ENCODE measurements around the gene PKP3.
"Not testable (repeated sequence)": the region's sequence is repeated elsewhere in the genome, so short reads cannot be mapped to it uniquely, and the experiment has no call there.

The PKP3 gene

DNA sequence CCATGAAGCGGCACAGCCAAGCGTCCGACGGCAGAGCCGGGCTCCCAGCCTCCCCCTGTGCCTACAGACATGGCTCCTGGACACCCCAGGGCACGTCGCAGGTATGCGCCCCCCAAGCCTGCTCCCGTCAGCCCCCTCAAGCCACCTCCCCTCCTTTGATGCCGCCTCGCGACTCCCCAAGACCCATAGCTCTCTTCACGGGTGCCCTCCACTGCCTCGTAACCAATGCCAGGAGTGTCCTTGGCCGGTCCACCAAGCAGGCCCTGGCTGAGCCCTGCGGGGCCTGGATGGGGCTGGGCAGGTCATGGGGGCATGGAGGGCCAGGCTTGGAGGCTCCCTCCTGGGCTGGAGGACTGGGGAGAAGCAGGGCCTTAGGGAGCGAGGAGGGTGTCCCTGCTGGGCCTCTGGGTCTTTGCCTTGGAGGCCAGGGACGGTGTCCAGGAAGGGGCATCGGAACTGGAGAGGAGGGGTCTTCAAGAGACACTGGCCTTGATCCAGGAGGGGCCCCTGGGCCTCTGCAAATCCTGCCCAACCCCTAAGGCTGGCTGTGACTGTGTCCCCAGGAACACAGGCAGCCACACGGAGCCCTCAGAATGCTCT is 38.6 kb downstream of the PKP3 start:
- no peak for DNase-seq

- no peak for DNase-seq
Measured at GRCh38 chr11:433111-433510, 39.1 kb downstream of the PKP3 start.

- no peak for DNase-seq
Measured at GRCh38 chr11:433641-434040, 39.6 kb downstream of the PKP3 start.

DNA sequence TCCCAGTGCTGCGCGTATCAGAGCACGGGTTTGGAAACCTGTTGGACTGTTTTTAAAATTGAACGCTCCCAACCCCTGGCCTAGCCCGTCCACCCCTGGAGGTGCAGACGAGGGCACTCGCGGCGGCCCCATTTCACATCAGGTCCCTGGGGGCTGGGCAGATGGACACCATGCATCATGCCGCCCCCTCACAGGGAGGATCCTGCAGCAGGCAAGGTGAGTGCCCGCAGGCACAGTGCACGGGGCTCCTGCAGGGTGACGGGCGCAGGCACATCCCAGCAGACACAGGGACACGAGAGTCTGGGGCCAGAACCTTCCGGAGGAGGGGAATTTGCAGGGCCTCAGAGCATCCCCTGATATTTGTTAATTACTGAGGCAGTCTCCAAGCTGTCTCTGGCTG is 40.5 kb downstream of the PKP3 start:
- DNase-seq, result no peak

GRCh38 chr11:434999-435740 is 41.2 kb downstream of the PKP3 start:
- DNase-seq, result not testable (repeated sequence)

DNA sequence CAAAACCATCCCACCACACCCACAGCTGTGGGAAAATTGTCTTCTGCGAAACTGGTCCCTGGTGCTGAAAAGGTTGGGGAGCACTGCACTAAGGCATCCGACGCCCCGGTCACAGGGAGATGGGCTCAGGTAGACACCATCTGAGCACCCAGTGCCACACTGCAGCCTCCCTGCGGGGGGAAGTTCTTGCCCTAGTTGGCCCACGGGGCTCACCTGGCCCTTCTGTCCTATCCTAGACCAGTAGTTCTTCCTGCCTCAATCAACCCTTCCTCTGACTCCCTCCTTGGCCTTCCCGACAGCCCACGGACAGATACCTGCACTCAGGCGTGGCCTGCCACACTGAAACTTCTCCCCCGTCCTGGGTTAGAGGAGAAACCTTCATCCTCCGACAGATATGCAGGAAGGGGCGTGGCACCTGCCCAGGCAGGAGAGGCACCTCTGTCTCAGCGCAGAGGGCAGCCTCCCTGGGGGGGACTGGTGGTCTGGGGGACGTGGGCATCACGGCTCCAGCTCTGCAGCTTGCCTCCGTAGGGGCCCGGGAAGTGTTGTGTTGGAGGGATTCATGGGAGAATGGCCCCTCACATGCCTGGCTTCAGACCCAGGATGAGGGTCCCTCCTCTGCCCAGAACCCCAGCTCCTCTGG is 43.3 kb downstream of the PKP3 start:
- no peak for DNase-seq

DNA sequence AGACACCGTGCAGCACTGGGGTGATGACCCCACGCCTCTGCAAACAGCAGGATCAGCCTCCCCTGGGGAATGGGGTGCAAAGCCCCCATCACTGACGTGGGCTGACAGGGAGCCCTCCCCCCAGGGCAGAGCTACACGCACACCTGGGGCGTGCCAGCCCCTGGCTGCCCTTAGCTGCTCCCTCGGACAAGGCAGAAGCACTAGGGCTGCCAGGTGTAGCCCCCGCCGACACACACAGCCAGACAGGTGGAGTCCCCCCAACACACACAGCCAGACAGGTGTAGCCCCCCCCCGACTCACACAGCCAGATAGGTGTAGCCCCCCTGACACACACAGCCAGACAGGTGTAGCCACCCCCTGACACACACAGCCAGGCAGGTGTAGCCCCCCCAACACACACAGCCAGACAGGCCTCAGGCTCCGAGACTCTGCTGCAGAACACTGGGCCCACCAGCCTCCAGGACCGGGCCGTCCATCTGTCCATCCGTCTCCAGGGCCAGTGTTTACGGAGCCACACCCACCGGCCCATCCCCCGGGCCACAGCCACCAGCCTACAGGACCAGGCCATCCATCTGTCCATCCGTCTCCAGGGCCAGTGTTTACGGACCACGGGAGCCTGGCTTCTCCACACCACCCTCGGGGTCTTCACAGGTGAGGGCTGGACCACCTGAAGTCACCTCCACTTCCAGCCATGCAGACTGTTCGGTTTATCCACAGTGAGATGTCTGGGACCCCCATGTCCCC is 44.3 kb downstream of the PKP3 start:
- DNase-seq, result no peak

- no peak for DNase-seq
Measured at GRCh38 chr11:439315-440064, 45.5 kb downstream of the PKP3 start.

DNA sequence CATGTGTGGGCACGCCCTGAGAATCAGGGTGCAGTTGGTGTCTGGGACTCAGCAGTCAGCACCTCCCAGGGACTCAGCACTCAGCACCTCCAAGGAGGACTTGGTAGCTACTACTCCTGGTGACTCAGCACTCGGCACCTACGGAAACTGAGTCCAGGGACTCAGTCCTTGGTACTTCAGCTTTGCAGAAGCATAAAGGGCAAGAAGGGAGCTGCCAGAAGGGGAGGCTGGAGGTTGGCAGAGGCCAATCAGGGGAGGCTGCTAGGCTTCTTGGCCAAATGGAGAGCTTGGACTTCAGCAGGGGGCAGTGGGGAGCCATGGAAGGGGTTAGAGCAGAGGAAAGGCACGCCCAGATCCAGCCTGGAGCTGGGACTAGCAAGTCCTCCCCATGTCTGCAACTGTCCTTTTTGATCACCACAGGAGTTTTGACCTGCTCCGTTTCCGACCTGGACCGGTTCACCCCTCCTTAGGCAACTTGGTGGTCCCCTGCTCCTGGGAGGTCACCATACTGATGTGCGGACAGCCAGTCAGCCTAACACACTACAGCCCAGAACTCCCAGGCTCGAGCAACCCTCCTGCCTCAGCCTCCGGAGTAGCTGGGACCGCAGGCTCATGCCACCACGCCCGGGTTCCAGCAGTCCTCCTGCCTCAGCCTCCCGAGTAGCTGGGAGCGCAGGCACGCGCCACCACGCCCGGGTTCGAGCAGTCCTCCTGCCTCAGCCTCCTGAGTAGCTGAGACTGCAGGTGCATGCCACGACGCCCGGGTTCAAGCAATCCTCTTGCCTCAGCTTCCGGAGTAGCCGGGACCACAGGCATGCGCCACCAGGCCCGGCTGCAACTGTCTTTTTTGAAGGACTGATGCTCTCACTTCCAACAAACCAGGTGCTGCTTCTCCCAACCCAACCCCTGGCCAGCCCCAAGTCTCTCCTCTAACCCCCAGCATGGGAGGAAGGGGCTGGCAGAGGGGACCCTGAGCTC is 46.3 kb downstream of the PKP3 start:
- DNase-seq, result no peak

DNA sequence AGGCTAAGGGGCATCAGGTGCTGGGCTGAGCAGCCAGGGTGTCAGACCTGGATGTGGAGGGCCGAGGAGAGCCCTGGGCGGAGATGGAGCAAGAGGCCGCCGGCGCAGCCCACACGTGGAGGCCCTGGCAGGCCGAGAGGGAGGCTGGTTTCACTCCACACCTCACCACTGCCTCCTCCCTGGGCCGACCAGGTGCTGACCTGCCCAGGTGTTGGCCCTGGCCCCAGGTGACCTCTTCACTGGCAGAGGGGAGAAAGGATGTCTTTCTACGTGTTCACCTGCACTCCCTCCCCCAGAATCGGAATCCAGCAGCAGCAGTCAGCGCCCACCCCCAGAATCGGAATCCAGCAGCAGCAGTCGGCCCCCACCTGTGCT is 47.0 kb downstream of the PKP3 start:
- no peak for DNase-seq

DNA sequence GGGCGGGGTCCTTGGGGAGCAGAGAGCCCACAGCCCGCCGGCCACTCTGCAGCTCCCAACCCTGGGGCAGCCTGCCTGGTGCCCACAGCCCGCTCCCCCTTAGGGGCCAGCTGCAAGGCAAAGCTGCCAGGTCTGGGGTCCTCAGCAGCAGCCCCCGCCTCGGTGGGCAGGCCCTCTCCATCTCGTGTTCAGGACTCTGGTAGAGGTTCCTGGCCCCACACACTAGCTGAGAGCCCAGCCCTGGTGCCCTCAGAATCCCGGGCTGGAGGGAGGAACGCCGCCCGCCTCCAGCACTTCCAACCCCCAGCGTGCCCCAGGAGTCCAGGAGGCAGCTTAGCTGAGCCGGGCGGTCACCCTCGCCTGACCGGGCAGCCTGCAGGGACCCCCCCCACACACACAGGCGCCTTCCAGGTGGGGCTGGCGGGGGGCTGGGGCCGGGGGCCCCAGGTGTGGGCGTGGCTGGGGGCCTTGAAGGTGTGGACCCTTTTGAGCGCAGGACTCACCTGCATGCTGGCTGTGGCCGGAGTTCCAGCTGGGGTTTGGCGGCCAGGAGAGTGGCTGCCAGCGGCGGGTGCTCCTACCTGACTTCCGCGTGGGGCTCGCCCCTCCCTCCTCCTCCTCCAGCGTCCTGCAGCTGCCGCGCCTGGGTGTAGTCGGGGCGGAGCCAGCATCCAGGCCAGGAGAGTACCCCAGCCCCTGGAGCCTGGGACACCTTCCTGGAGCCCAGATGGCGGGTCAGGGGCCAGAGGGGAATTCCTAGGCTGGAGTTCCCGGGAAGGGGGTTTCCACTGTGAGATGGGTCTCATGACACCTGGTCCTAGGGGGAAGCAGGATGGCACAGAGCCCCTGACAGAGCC is 47.6 kb downstream of the PKP3 start, which contains the start of gene ANO9:
TSS of gene ANO9 (minus strand) at position 594 of the 857 bp plus-strand sequence. CDS start at position 509, 85 bp downstream.
- no peak for DNase-seq

- no peak for DNase-seq
Measured at GRCh38 chr11:442611-443081, 48.6 kb downstream of the PKP3 start.

- peak; percentile 44 for DNase-seq
Measured at GRCh38 chr11:443542-444199, 49.7 kb downstream of the PKP3 start.

DNA sequence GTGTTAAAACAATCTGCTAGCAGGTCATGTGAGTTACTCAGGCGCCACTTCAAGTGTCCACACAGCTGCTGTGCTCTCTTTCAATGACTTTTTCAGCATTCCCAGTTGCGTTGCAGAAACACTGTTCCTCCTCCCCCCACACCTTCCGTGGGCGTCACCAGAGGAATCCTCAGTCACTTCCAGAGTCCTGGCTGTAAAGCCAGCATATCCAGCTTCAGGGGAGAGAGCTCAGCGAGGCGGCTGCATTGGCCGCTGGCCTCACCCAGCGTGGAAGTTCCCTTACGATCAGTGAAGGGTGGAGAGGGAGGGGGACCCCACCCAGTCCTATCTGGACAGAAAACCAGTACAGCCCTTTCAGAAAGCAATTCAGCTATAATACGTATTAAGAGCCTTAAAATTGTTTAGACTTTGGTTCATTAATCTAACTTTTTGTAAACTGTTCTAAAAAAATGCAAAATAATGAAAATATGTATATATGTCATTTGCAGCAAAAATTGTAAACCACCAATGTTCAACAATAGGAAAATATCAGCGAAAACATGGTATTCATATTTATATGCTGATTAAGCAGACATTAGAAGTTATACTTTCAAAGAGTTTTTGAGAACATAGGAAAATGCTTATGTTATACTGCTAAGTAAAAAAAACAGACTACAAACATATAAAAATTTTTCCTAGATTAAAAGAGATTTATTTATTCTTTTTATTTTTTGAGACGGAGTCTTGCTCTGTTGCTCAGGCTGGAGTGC is 50.6 kb downstream of the PKP3 start:
- DNase-seq, result peak; percentile 10

GRCh38 chr11:445765-446588 is 52.0 kb downstream of the PKP3 start:
- no peak for DNase-seq

- no peak for DNase-seq
Measured at GRCh38 chr11:446891-447290, 52.9 kb downstream of the PKP3 start.

- peak; percentile 88 for DNase-seq
Measured at GRCh38 chr11:447923-448731, 54.1 kb downstream of the PKP3 start.
